ENCODE results near the gene GPR153. TPM values are rescaled to one million over a fixed set of nuclear protein-coding genes. Genes with fewer than 3 reads are reported as not detected.

GPR153 gene
- total RNA-seq, 1 donor, result 4.0 TPM

GRCh38 chr1:6210591-6211355, 50.1 kb downstream of the GPR153 start:
- no peak overlapping the region for H3K4me2 ChIP-seq (ENCODE audit: insufficient read depth, low read length)
- TF ChIP-seq, protein P1, sequence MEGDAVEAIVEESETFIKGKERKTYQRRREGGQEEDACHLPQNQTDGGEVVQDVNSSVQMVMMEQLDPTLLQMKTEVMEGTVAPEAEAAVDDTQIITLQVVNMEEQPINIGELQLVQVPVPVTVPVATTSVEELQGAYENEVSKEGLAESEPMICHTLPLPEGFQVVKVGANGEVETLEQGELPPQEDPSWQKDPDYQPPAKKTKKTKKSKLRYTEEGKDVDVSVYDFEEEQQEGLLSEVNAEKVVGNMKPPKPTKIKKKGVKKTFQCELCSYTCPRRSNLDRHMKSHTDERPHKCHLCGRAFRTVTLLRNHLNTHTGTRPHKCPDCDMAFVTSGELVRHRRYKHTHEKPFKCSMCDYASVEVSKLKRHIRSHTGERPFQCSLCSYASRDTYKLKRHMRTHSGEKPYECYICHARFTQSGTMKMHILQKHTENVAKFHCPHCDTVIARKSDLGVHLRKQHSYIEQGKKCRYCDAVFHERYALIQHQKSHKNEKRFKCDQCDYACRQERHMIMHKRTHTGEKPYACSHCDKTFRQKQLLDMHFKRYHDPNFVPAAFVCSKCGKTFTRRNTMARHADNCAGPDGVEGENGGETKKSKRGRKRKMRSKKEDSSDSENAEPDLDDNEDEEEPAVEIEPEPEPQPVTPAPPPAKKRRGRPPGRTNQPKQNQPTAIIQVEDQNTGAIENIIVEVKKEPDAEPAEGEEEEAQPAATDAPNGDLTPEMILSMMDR (IDR thresholded peaks at IDR 0.05; ENCODE audit: extremely low read depth, low read depth, low read length), result no peak
- no peaks in the 10 kb centered on the region for H3K27me3 ChIP-seq (ENCODE audit: insufficient read depth, low read length)
- H3K9me3 ChIP-seq (ENCODE audit: low read depth, low read length), result no peaks in the 10 kb centered on the region
- peak; percentile 74 for DNase-seq (ENCODE audit: insufficient read length, low spot score, missing footprints)
- H4K20me1 ChIP-seq (ENCODE audit: insufficient read depth, low read length), result no peaks in the 10 kb centered on the region
- peaks cover 3% of the 10 kb centered on the region for H3K36me3 ChIP-seq (ENCODE audit: insufficient read depth, low read length)
- no peak overlapping the region for H3K27ac ChIP-seq (ENCODE audit: low read depth, low read length)
- H3K4me3 ChIP-seq (ENCODE audit: insufficient read depth, low read length), result no peak overlapping the region
- H3K4me1 ChIP-seq (ENCODE audit: insufficient read depth, low read length), result no peaks in the 10 kb centered on the region
- no peaks in the 10 kb centered on the region for H3K79me2 ChIP-seq (ENCODE audit: insufficient read depth, low read length)
- H2AFZ ChIP-seq (ENCODE audit: low read length), result no peak overlapping the region

DNA sequence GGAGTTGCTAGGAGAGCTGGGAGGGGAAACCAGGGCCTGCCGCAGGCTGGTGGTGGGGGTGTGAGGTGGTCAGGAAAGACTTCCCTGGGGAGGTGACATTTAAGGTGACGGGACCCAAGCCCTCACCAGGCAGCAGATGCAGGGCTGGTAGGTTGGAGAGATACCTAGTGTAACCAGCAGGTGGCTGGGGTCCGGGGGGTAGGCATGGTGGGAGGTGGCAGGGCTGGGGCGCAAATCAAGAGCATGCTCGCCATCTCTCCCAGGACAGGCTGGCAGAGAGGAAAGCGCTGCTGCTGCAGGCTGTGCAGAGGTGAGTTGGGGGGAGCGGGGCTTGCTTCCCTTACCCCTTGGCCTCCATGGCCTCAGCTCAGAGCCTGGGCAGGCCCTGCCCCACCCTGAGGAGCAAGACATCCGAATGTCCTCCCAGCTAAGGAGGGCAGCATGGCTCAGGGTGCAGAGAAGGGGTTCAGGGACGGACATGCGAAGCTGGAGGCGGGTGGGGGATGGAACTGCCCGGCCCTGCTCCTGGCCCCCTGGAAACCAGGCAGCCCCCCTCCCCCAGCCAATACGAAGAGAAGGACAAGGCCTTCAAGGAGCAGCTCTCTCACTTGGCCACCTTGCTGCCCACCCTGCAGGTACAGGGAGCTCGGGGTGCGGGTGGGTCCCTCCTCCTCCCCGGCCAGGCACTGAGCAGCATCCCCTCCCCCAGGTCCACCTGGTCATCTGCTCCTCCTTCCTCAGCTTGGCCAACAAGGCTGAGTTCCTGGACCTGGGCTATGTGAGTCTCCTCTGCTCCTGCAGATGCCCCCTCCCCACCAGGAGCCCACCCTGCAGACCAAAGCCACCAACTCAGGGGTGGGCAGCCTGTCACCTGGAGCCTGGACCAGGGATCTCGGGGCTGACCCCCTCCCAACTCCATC, 51.0 kb downstream of the GPR153 start:
- Histone ChIP-seq H3K79me2 (ENCODE audit: insufficient read depth, low read length) (no peaks in the 10 kb centered on the region), H3K9me3 (ENCODE audit: low read depth, low read length) (no peaks in the 10 kb centered on the region), H2AFZ (ENCODE audit: low read length) (no peak overlapping the region), H3K4me2 (ENCODE audit: insufficient read depth, low read length) (peak overlapping the region; percentile 79), H3K27me3 (ENCODE audit: insufficient read depth, low read length) (no peaks in the 10 kb centered on the region), H3K4me1 (ENCODE audit: insufficient read depth, low read length) (no peaks in the 10 kb centered on the region), H4K20me1 (ENCODE audit: insufficient read depth, low read length) (no peaks in the 10 kb centered on the region), H3K27ac (ENCODE audit: low read depth, low read length) (no peak overlapping the region), H3K4me3 (ENCODE audit: insufficient read depth, low read length) (peak overlapping the region; percentile 64), H3K36me3 (ENCODE audit: insufficient read depth, low read length) (peaks cover 3% of the 10 kb centered on the region)
- TF ChIP-seq, protein P1 (IDR thresholded peaks at IDR 0.05; ENCODE audit: extremely low read depth, low read depth, low read length), result no peak
- peak; percentile 85 for DNase-seq (ENCODE audit: insufficient read length, low spot score, missing footprints)

DNA sequence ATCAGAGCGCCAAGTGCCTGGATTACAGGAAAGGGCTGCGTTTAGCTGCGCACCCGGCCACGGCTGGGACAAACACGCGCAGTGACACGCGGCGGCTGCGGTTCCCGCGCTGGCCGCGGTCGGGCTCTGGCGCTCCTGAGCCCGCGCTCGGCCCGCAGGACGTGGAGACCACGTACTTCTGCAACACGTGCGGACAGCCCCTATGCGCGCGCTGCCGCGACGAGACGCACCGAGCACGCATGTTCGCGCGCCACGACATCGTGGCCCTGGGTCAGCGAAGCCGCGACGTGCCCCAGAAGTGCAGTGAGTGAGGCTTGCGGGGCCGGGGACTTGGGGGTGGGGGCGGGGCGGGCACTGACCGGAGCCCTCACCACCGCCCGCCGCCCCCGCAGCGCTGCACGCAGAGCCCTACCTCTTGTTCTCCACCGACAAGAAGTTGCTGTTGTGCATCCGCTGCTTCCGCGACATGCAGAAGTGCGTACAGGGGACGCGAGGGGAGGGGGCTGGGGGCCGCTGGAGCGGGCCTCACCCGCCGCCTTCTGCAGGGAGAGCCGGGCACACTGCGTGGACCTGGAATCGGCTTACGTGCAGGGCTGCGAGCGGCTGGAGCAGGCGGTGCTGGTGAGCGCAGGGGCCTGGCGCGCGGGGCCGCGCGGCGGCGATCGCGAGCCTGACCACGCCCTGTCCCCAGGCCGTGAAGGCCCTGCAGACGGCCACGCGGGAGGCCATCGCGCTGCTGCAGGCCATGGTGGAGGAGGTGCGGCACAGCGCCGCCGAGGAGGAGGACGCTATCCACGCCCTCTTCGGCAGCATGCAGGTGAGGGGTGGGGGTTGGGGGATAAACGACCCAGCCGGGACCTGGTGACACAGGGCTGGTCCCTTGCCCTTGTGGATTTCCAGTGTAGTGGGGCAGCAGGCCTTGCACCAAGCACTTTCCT, 51.9 kb downstream of the GPR153 start:
- peak overlapping the region; percentile 79 for H3K4me2 ChIP-seq (ENCODE audit: insufficient read depth, low read length)
- H3K36me3 ChIP-seq (ENCODE audit: insufficient read depth, low read length), result peaks cover 3% of the 10 kb centered on the region
- H2AFZ ChIP-seq (ENCODE audit: low read length), result peak overlapping the region; percentile 51
- TF ChIP-seq, protein P1 (IDR thresholded peaks at IDR 0.05; ENCODE audit: extremely low read depth, low read depth, low read length), result peak; percentile 31
- H3K79me2 ChIP-seq (ENCODE audit: insufficient read depth, low read length), result no peaks in the 10 kb centered on the region
- H3K4me3 ChIP-seq (ENCODE audit: insufficient read depth, low read length), result peak overlapping the region; percentile 64
- peak; percentile 97 for DNase-seq (ENCODE audit: insufficient read length, low spot score, missing footprints)
- no peak overlapping the region for H3K27ac ChIP-seq (ENCODE audit: low read depth, low read length)
- H4K20me1 ChIP-seq (ENCODE audit: insufficient read depth, low read length), result no peaks in the 10 kb centered on the region
- H3K4me1 ChIP-seq (ENCODE audit: insufficient read depth, low read length), result no peaks in the 10 kb centered on the region
- H3K9me3 ChIP-seq (ENCODE audit: low read depth, low read length), result no peaks in the 10 kb centered on the region
- no peaks in the 10 kb centered on the region for H3K27me3 ChIP-seq (ENCODE audit: insufficient read depth, low read length)

Data from osteoblast (primary cell).